Endothelial cell of umbilical vein (primary cell): ENCODE results near the gene SLC30A7. TPM values are rescaled to one million over a fixed set of nuclear protein-coding genes. Genes with fewer than 3 reads are reported as not detected.

Source experiments
- BruUV-seq: library from RNA; stranded (reverse); fragments of 400-500 nt; replicated peaks from 2 replicates; lab custom pipeline; 2021; lab: Mats Ljungman, UMichigan
- CTCF ChIA-PET: fragments of 300-600, 350-600 bp; sonication (Branson Sonifier 250); formaldehyde crosslinking; loops from one replicate; lab custom pipeline; 2021; ENCODE audit warnings: antibody characterized with exemption, inconsistent platforms; lab: Charles Lee
- POLR2A ChIA-PET: fragments of 300-600, 350-600 bp; sonication (Branson Sonifier 250); formaldehyde crosslinking; loops from one replicate; lab custom pipeline; 2021; ENCODE audit warnings: antibody characterized with exemption, inconsistent platforms; lab: Charles Lee
- DNase-seq: peaks from one replicate; pipeline ENCODE4 v3.0.0-alpha.2; 2011; ENCODE audit warnings: low read depth, low spot score
- FAIRE-seq: peaks from 2 replicates; lab custom pipeline; 2011; peaks lifted over from hg19 to GRCh38; lab: Jason Lieb, UNC
- H2AFZ ChIP-seq: 2 replicates; pipeline ENCODE4 v1.6.0; 2012; ENCODE audit warnings: low read depth, low read length, control low read depth, inconsistent platforms
- H3K27ac ChIP-seq: 2 replicates; pipeline ENCODE4 v1.5.1; 2011; ENCODE audit warnings: low read depth, mild to moderate bottlenecking, control low read depth, low read length, moderate library complexity; ENCODE audit not compliant: insufficient read depth
- H3K27me3 ChIP-seq, 2 experiments: 2 replicates each; pipeline versions ENCODE4 v1.6.0 to v1.6.1; 2011; ENCODE audit warnings: low read length in 2 of 2, mixed read lengths in 1 of 2; ENCODE audit not compliant: control insufficient read depth in 2 of 2, insufficient read depth in 2 of 2
- H3K36me3 ChIP-seq, 2 experiments: 2 replicates in 1 of 2; 3 replicates in 1 of 2; pipeline ENCODE4 v1.5.1; 2011; ENCODE audit warnings: low read length in 2 of 2, mild to moderate bottlenecking in 1 of 2, moderate library complexity in 1 of 2; ENCODE audit not compliant: control insufficient read depth in 2 of 2, insufficient read depth in 2 of 2; ENCODE audit errors: extremely low read depth in 1 of 2
- H3K4me1 ChIP-seq: 3 replicates; pipeline ENCODE4 v1.5.1; 2011; ENCODE audit warnings: mild to moderate bottlenecking, low read length; ENCODE audit not compliant: control insufficient read depth, insufficient read depth; ENCODE audit errors: extremely low read depth
- H3K4me2 ChIP-seq: 2 replicates; pipeline ENCODE4 v1.6.1; 2011; ENCODE audit warnings: low read length, control low read depth, mixed read lengths; ENCODE audit not compliant: insufficient read depth
- H3K4me3 ChIP-seq, 3 experiments: fragments of 200-600 bp in 1 of 3; sonication (generic), shearing (Covaris generic) in 1 of 3; replicated peaks in 1 of 3; 2 replicates each; pipeline ENCODE4 v1.5.1; 2011 to 2016; ENCODE audit warnings: control low read depth in 3 of 3, low read length in 3 of 3, mild to moderate bottlenecking in 2 of 3, inconsistent platforms in 1 of 3, low read depth in 1 of 3, moderate library complexity in 1 of 3; ENCODE audit not compliant: insufficient read depth in 1 of 3
- H3K79me2 ChIP-seq: 2 replicates; pipeline ENCODE4 v1.6.0; 2012; ENCODE audit warnings: low read length, inconsistent platforms; ENCODE audit not compliant: control insufficient read depth, insufficient read depth
- H3K9ac ChIP-seq: replicated peaks from 2 replicates; pipeline ENCODE3; 2011; ENCODE audit warnings: low read length, control low read depth; ENCODE audit not compliant: insufficient read depth; ENCODE audit errors: extremely low read depth
- H3K9me1 ChIP-seq: replicated peaks from 3 replicates; pipeline ENCODE4 v1.6.0; 2011; ENCODE audit warnings: mild to moderate bottlenecking, low read length; ENCODE audit not compliant: control insufficient read depth, insufficient read depth; ENCODE audit errors: extremely low read depth
- H3K9me3 ChIP-seq: replicated peaks from 2 replicates; pipeline ENCODE4 v1.5.1; 2012; ENCODE audit warnings: low read length, inconsistent platforms; ENCODE audit not compliant: control insufficient read depth, insufficient read depth
- H4K20me1 ChIP-seq: replicated peaks from 2 replicates; pipeline ENCODE3; 2011; ENCODE audit warnings: mild to moderate bottlenecking, low read length; ENCODE audit not compliant: control insufficient read depth, insufficient read depth; ENCODE audit errors: extremely low read depth
- EZH2 ChIP-seq: IDR thresholded peaks from 2 replicates; pipeline ENCODE4 v1.6.1; 2012; ENCODE audit warnings: borderline replicate concordance, low read depth, mild to moderate bottlenecking, moderate library complexity, low read length, inconsistent platforms; ENCODE audit not compliant: severe bottlenecking
- GATA2 ChIP-seq: IDR thresholded peaks from 2 replicates; pipeline ENCODE4 v1.7.0; 2011; ENCODE audit warnings: low read depth, mild to moderate bottlenecking, moderate library complexity, mixed read lengths, low read length; ENCODE audit not compliant: insufficient read length, insufficient read depth
- MAX ChIP-seq: IDR thresholded peaks from 2 replicates; pipeline ENCODE4 v1.6.1; 2011; ENCODE audit not compliant: insufficient read depth, insufficient read length
- POLR2A ChIP-seq: IDR thresholded peaks from 2 replicates; pipeline ENCODE4 v1.6.1; 2012; ENCODE audit warnings: low read depth, mild to moderate bottlenecking, control low read depth, low read length
- POLR2AphosphoS5 ChIP-seq: IDR thresholded peaks from 2 replicates; pipeline ENCODE4 v1.6.1; 2012; ENCODE audit warnings: low read depth, mild to moderate bottlenecking, control low read depth, low read length, moderate library complexity; ENCODE audit not compliant: insufficient read depth
- dilution Hi-C: fragments of 300-500 bp; cut with MboI; formaldehyde crosslinking; loops from one replicate; pipeline ENCODE4 v1.15.0; 2019; ENCODE audit warnings: low sequenced_read_pairs; ENCODE audit not compliant: extremely low pct_ligation_motif_present
- intact Hi-C: fragments of 100-400 bp; cut with micrococcal nuclease; formaldehyde crosslinking; loops from one replicate; pipeline ENCODE4 v1.10.0; 2022
- polyA plus RNA-seq, 4 experiments: library from polyadenylated mRNA; depleted of rRNA in 3 of 4; stranded (reverse) in 3 of 4; unstranded in 1 of 4; fragments of >200 nt; gene quantifications; 2 replicates each; pipeline versions ENCODE4 v1.2.1 to v1.2.3, GENCODE V29; 2011 to 2012; ENCODE audit warnings: missing spikeins in 1 of 4
- total RNA-seq: library from RNA; stranded (reverse); gene quantifications from 2 replicates; pipeline ENCODE4 v1.2.3, GENCODE V29; 2021
- TF ChIP-seq, protein P1 (sequence below), 2 donors: IDR thresholded peaks; 1 replicate in 1 of 2; 2 replicates in 1 of 2; pipeline ENCODE4 v1.5.1; 2011; ENCODE audit warnings: low read length in 2 of 2, mild to moderate bottlenecking in 2 of 2, moderate library complexity in 2 of 2, control low read depth in 1 of 2, inconsistent platforms in 1 of 2, low read depth in 1 of 2; ENCODE audit not compliant: insufficient read depth in 1 of 2; ENCODE audit errors: extremely low read depth in 1 of 2

The SLC30A7 gene
- total and polyA plus RNA-seq, 2 donors (not counting 3 experiments of a cell fraction or from before 2014, with no cell fraction given): 9.3 to 38.6 TPM

- H3K9me1 ChIP-seq: no peaks in the 10 kb centered on the region
- no peak overlapping the region for H3K9ac ChIP-seq
- TF ChIP-seq, protein P1, sequence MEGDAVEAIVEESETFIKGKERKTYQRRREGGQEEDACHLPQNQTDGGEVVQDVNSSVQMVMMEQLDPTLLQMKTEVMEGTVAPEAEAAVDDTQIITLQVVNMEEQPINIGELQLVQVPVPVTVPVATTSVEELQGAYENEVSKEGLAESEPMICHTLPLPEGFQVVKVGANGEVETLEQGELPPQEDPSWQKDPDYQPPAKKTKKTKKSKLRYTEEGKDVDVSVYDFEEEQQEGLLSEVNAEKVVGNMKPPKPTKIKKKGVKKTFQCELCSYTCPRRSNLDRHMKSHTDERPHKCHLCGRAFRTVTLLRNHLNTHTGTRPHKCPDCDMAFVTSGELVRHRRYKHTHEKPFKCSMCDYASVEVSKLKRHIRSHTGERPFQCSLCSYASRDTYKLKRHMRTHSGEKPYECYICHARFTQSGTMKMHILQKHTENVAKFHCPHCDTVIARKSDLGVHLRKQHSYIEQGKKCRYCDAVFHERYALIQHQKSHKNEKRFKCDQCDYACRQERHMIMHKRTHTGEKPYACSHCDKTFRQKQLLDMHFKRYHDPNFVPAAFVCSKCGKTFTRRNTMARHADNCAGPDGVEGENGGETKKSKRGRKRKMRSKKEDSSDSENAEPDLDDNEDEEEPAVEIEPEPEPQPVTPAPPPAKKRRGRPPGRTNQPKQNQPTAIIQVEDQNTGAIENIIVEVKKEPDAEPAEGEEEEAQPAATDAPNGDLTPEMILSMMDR (IDR thresholded peaks at IDR 0.05; ENCODE audit: extremely low read depth in 1 of 2, insufficient read depth in 1 of 2, low read depth in 1 of 2, low read length in 2 of 2): no peak
- TF ChIP-seq POLR2A (no peak), MAX (no peak), EZH2 (no peak), POLR2AphosphoS5 (no peak), GATA2 (no peak)
- DNase-seq (no peak), FAIRE-seq (no peak)
- BruUV-seq: no TSS peak
- H3K4me1 ChIP-seq: no peaks in the 10 kb centered on the region
- H4K20me1 ChIP-seq: no peaks in the 10 kb centered on the region
- intact Hi-C loops: no loop called here
- H2AFZ ChIP-seq: no peak overlapping the region
- CTCF ChIA-PET: interaction anchor here (1.3 to 2.2 kb wide), 2 partner anchors 9 to 19 kb away, joined by 3 to 11 read pairs; no protein-coding TSS in a partner anchor
- no peak overlapping the region for H3K4me3 ChIP-seq
- H3K36me3 ChIP-seq: peaks cover 5 to 24% of the 10 kb centered on the region in 2 experiments
- H3K4me2 ChIP-seq: no peak overlapping the region
- POLR2A ChIA-PET: no interaction called here
- H3K27ac ChIP-seq: no peak overlapping the region
- peaks cover 6% of the 10 kb centered on the region for H3K79me2 ChIP-seq
- dilution Hi-C loops: no loop called here
- H3K27me3 ChIP-seq: no peaks in the 10 kb centered on the region
- H3K9me3 ChIP-seq: no peaks in the 10 kb centered on the region
These were observed 72.7 kb downstream of the SLC30A7 start for GRCh38 chr1:100968621-100969020.
